Uterus (tissue), 4 donors: ENCODE data around the gene ADRA2C. TPM values are rescaled to one million over a fixed set of nuclear protein-coding genes. Genes with fewer than 3 reads are reported as not detected.
"Not testable (repeated sequence)": the region's sequence is repeated elsewhere in the genome, so short reads cannot be mapped to it uniquely, and the experiment has no call there.

Source experiments
- DNase-seq, 2 donors: peaks; one replicate each; pipeline ENCODE4 v3.0.0-alpha.2; 2019 to 2020
- H3K27ac ChIP-seq, 2 donors: fragments of 200-600 bp; sonication (generic); 1 replicate in 1 of 2; 2 replicates in 1 of 2; pipeline ENCODE4 v1.5.1; 2016 to 2018
- H3K27me3 ChIP-seq, 2 donors: fragments of 200-600 bp; sonication (generic); one replicate each; pipeline ENCODE4 v1.5.1; 2018 to 2019; ENCODE audit warnings: control low read depth in 1 of 2
- H3K36me3 ChIP-seq, 2 donors: fragments of 200-600 bp; sonication (generic); one replicate each; pipeline ENCODE4 v1.5.1; 2019; ENCODE audit warnings: control low read depth in 1 of 2
- H3K4me1 ChIP-seq, 2 donors: fragments of 200-600 bp; sonication (generic); one replicate each; pipeline ENCODE4 v1.5.1; 2018 to 2019; ENCODE audit warnings: control low read depth in 1 of 2
- H3K4me3 ChIP-seq, 2 donors: fragments of 200-600 bp; sonication (generic); 1 replicate in 1 of 2; 2 replicates in 1 of 2; pipeline ENCODE4 v1.5.1; 2018 to 2019; ENCODE audit warnings: mild to moderate bottlenecking in 1 of 2
- H3K9me3 ChIP-seq, 2 donors: fragments of 200-600 bp; sonication (generic); one replicate each; pipeline ENCODE4 v1.5.1; 2019; ENCODE audit warnings: control low read depth in 1 of 2
- POLR2A ChIP-seq, 2 donors: fragments of 450-650 bp; IDR thresholded peaks; one replicate each; pipeline ENCODE4 v1.6.1; 2016; ENCODE audit warnings: antibody characterized with exemption in 2 of 2, mild to moderate bottlenecking in 1 of 2, moderate library complexity in 1 of 2
- intact Hi-C: fragments of 100-400 bp; cut with DNase I; formaldehyde crosslinking; loops from one replicate; pipeline ENCODE4 v1.15.1; 2023; ENCODE audit warnings: low total_unique reads
- total RNA-seq, 4 donors: library from RNA; depleted of rRNA in 3 of 4; stranded (reverse); fragments of >200 nt in 3 of 4; gene quantifications; one replicate each; pipeline versions ENCODE4 v1.1.0 to v1.2.4, GENCODE V29; 2014 to 2023
- TF ChIP-seq, protein P1 (sequence below), 4 experiments: fragments of 200-600 bp in 2 of 4; fragments of 450-650 bp in 2 of 4; sonication (generic) in 2 of 4; IDR thresholded peaks; one replicate each; pipeline ENCODE4 v1.5.1; 2016 to 2019; ENCODE audit warnings: antibody characterized with exemption in 4 of 4, mild to moderate bottlenecking in 2 of 4, moderate library complexity in 1 of 4
- donor health status: DM: yes; HTN: yes; CAD: no.

The ADRA2C gene
- total RNA-seq, 4 donors from 2014 or later = 4.1 to 75.0 (median 24.7) TPM

DNA sequence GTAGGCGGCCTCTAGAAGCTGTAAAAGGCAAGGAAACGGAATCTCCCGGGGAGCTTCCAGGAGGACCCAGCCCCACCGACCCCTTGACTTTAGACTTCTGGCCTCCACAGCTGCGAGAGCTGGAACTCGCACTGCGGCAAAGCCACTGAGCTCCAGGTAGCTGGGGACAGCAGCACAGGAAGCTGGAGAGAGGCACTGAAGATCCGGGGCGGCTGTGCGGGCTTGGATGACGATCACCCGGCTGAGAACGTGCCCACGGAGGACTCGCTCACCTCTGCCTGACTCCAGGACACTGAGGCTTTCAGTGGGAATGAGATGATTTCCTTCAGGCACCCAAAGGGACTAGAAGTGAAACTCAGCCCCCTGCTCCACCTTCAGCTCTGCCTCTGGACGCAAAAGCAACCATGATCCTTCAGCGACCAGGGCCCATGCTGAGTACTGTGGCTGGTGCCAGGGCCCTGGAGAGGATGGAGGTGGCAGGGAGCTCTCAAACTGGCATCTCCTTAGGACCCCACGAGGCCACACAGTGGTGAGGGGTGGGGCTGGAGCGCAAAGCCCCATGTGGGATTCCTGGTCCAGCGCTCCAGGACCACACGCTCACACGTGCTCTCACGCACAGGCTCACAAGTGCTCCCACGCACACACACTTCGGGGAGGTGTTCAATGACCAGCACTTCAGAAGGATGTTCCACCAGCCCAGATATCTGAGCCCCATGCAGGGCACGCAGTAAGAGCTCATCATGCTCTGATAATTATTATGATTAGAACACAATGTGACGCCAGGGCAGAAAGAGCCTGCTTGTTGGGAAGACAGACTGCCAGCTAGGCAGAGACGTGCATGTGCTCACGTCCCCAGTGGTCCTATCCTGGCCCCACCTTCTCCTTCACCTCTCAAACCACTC, 47.2 kb downstream of the ADRA2C start:
- Histone ChIP-seq H3K4me3 (no peak overlapping the region), H3K27me3 (no peaks in the 10 kb centered on the region), H3K9me3 (no peaks in the 10 kb centered on the region), H3K4me1 (no peaks in the 10 kb centered on the region), H3K36me3 (no peaks in the 10 kb centered on the region), H3K27ac (no peak overlapping the region)
- DNase-seq = no peak
- intact Hi-C loops = no loop called here
- TF ChIP-seq, protein P1, sequence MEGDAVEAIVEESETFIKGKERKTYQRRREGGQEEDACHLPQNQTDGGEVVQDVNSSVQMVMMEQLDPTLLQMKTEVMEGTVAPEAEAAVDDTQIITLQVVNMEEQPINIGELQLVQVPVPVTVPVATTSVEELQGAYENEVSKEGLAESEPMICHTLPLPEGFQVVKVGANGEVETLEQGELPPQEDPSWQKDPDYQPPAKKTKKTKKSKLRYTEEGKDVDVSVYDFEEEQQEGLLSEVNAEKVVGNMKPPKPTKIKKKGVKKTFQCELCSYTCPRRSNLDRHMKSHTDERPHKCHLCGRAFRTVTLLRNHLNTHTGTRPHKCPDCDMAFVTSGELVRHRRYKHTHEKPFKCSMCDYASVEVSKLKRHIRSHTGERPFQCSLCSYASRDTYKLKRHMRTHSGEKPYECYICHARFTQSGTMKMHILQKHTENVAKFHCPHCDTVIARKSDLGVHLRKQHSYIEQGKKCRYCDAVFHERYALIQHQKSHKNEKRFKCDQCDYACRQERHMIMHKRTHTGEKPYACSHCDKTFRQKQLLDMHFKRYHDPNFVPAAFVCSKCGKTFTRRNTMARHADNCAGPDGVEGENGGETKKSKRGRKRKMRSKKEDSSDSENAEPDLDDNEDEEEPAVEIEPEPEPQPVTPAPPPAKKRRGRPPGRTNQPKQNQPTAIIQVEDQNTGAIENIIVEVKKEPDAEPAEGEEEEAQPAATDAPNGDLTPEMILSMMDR (IDR thresholded peaks at IDR 0.05) = no peak
- no peak for TF ChIP-seq POLR2A (IDR thresholded peaks at IDR 0.05)

DNA sequence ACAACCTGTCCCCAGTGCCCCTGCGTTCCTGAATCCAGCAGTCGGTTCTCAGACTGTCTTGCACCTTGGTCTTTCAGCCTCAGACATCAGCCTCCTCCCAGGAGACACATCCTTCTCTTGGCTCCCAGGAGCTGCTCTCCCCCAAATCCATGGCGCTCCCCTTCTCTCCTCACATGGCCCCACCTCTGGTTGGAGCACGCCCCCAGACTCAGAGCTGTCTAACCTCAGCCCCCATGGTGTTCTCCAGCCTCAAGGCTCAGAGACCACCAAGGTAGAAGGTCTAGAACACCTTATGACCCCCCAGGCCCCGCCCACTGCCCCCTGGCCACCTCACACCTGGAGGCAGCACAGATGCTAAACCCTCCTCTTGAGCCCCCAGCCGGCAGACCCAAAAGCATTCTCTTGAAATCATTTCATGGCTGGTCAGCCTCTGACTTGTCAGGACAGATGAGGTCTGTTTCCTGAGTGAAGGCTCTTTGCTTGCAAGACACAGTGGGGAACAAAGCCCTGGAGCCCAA, 47.9 kb downstream of the ADRA2C start:
- no peak for DNase-seq
- Histone ChIP-seq H3K9me3 (no peaks in the 10 kb centered on the region), H3K27ac (no peak overlapping the region), H3K27me3 (no peaks in the 10 kb centered on the region), H3K4me1 (no peaks in the 10 kb centered on the region), H3K36me3 (no peaks in the 10 kb centered on the region), H3K4me3 (no peak overlapping the region)
- TF ChIP-seq, protein P1 (IDR thresholded peaks at IDR 0.05) = no peak
- no peak for TF ChIP-seq POLR2A (IDR thresholded peaks at IDR 0.05)
- intact Hi-C loops = no loop called here

DNA sequence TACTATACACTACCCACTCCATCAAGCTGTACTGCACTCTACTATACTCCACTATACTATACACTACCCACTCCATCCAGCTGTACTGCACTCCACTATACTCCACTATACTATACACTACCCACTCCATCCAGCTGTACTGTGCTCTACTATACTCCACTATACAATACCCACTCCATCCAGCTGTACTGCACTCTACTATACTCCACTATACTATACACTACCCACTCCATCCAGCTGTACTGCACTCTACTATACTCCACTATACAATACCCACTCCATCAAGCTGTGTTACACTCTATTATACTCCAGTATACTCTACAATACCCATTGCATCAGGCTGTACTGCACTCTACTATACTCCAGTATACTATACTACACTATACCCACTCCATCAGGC, 48.7 kb downstream of the ADRA2C start:
- H3K36me3 ChIP-seq, DNase-seq, H3K4me3 ChIP-seq, H3K4me1 ChIP-seq, H3K27ac ChIP-seq, intact Hi-C loops, H3K9me3 ChIP-seq, H3K27me3 ChIP-seq: not testable (repeated sequence)

DNA sequence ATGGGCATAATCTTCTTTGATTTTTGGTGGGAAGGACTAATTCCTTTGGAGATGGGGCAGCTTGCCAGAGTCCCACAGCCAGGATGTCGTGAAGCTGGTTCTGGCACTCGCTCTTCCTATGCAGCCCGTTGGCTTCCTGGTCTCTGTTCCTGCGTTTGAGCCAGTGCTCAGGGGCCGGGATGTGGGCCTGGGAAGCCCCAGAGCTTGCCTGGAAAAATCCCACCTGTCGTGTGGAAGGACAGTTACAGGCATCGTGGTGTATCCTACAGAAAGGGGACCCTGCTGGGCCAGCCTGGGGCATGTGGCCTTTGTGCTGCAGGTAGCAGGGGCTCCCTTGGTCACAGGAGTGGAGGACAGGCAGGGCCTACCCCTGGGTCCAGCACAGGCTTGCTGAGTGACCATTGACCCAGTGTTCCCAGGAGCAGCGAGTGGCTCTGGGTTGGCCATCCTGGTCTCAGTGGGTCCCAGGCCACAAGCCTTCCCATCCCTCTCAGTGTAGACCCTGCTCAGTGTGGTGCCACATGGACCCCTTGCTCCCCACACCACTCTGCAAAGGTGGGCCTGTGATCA, 50.2 kb downstream of the ADRA2C start:
- TF ChIP-seq POLR2A (IDR thresholded peaks at IDR 0.05) = no peak
- TF ChIP-seq, protein P1 (IDR thresholded peaks at IDR 0.05) = no peak
- intact Hi-C loops = no loop called here
- H3K36me3 ChIP-seq = no peaks in the 10 kb centered on the region
- DNase-seq = no peak
- no peak overlapping the region for H3K4me3 ChIP-seq
- no peaks in the 10 kb centered on the region for H3K27me3 ChIP-seq
- H3K9me3 ChIP-seq = no peaks in the 10 kb centered on the region
- H3K4me1 ChIP-seq = no peaks in the 10 kb centered on the region
- no peak overlapping the region for H3K27ac ChIP-seq

DNA sequence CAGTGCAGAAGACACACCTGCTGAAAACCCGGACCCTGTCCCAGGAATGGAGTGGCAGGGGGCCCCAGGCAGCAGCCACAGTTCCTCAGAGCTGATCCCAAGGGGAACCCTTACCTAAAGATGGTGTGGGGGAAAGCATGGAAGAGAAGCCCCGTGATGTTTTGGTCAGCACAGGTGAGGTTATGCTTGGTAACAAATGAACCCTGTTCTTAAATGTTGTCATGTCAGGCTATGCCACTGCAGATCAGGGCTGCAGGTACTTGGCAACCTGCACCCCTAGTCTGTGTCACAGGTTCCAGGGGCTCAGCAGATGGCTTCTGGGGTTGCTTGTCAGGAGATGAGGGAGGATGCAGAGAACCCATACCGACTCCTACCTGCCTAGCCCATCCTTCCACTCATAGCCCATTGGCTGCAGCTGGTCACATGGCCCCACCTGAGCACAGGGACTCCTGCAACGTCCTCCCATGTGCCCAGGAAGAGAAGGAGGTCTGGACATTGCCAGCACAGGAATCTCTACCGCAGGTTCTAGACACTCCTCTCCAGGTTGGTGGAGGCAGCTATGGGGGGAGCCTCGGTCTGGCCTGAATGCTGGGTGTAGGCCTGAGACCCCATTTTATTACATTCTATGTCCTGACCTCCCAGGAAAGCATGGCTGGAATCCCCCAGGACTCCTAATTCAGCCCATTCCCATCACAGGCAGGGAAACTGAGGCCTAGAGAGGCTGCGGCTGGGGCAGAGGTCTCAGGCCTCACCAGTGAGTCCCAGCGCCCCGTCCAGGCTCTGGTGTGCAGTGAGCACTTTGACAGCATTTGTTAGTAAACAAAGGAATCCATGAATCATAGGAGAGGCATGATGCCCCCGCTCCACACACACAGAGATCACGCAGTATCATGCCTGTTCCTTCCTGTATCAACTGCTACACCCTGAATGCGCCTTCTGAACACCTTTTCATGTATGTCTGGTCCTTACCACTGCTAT, 51.1 kb downstream of the ADRA2C start:
- H3K4me3 ChIP-seq = no peak overlapping the region
- H3K27me3 ChIP-seq = no peaks in the 10 kb centered on the region
- DNase-seq = no peak
- TF ChIP-seq, protein P1 (IDR thresholded peaks at IDR 0.05) = no peak
- TF ChIP-seq POLR2A (IDR thresholded peaks at IDR 0.05) = no peak
- no peaks in the 10 kb centered on the region for H3K9me3 ChIP-seq
- intact Hi-C loops = no loop called here
- H3K4me1 ChIP-seq = no peaks in the 10 kb centered on the region
- no peaks in the 10 kb centered on the region for H3K36me3 ChIP-seq
- no peak overlapping the region for H3K27ac ChIP-seq
